ENCODE results near the gene SCP2. TPM values are rescaled to one million over a fixed set of nuclear protein-coding genes. Genes with fewer than 3 reads are reported as not detected.
A peak's percentile ranks its signal among the peaks of the same experiment; 100 is the strongest.
"Not testable (repeated sequence)": the region's sequence is repeated elsewhere in the genome, so short reads cannot be mapped to it uniquely, and the experiment has no call there.

Gene SCP2
- total RNA-seq, 1 donor from 2014 or later: 84.7 TPM

- ATAC-seq: no peak
These were observed 43.1 kb downstream of the SCP2 start for GRCh38 chr1:52970149-52970548.

GRCh38 chr1:52973841-52974240 is 46.8 kb downstream of the SCP2 start:
- ATAC-seq: no peak

DNA sequence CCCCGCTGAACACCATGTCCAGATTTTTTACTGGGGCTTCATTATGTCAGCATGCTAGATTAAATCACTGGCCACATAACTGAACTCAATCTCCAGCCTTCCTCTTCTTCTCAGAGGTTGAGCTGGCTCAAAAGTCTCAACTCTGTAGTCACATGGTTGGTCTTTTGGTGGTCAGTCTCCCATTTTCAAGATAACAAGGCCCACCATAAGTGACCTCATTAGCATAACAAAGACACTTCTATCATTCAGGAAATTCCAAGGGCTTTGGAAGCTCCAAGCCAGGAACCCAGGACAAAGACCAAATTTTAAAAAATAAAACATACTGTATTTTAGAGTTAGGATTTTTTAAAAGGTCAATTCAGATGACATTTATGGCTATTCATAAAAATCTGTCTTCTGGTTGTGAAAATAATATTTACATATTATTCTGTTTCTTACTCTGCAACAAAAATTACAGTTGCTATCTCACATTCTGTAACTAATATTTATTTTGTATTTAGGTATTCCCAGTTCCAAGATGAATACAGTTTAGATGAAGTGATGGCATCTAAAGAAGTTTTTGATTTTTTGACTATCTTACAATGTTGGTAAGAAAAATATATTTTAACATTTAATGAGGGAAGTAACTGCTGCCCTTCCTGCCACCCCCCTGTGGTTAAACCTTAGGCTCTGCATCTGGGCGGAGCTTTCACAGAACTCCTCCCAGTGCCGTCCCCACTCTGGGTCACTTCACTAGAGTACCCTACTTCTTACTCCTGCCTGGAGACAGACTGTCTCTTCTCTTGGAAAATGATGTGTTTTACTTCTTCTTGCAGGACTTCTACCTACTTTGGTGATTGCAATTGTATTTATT is 49.3 kb downstream of the SCP2 start:
- ATAC-seq: no peak

DNA sequence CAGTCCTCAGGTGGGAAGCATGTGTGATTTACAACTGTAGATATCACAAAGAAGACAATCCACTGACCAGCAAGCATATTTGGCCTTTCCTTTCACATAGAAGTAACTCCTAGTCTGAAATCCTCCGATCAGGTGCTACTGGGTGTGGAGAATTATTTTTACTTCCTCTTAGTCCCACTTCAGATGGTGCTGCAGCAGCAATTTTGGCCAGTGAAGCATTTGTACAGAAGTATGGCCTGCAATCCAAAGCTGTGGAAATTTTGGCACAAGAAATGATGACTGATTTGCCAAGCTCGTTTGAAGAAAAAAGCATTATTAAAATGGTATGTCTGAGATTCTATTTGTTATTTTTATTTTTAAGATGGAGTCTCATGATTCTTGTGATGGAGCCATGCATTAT is 51.0 kb downstream of the SCP2 start:
- ATAC-seq: no peak

DNA sequence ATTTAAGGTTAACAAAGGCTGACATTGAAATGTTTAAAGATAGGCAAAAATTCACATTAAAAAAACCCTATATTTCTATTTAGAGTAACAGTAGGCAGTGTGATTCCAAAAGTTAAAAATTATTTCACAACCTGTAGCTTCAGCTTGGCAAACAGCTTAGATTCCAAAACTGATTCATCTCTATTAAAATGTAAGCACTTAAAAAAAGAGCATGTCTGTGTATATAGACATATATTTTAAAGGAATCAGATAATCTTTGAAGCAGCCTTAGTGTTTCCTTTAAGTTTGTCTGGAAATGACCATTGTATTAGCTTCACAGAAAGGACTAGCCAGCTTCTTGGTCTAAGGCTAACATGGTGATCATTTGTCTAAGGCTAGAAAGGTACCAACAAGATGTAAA is 65.7 kb downstream of the SCP2 start:
- not testable (repeated sequence) for ATAC-seq

DNA sequence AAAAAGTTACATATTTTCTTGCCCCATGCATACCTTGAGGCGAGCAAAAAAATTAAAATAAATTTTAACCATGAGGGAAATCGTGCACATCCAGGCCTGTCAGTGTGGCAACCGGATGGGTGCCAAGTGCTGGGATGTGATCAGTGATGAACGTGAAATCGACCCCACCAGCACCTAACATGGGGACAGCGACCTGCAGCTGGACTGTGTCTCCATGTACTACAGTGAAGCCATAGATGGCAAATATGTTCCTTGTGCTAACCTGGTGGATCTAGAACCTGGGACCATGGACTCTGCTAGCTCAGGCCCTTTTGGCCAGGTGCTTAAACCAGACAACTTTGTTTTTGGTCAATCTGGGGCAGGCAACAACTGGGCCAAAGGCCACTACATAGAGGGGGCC is 67.6 kb downstream of the SCP2 start:
- no peak for ATAC-seq

GRCh38 chr1:52996653-52997052 is 69.6 kb downstream of the SCP2 start:
- ATAC-seq: no peak

DNA sequence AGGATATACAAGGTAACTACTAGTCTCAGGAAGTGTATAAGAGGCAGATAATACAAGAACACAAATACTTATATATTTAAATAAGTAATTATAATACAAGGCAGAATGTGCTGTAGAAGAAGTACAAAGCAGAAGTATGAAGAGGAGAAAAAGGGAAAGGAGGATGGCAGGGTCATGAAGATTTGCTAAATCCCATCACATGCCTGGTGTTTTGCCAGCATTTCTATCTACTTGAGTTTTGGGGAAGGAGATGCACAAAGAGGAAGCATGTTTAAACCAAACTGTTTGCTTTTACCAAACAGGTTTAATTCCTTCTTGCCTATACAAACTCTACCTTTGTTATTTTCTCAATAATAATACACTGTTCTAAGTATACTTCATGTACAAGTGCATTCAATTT is 74.1 kb downstream of the SCP2 start:
- ATAC-seq: no peak

DNA sequence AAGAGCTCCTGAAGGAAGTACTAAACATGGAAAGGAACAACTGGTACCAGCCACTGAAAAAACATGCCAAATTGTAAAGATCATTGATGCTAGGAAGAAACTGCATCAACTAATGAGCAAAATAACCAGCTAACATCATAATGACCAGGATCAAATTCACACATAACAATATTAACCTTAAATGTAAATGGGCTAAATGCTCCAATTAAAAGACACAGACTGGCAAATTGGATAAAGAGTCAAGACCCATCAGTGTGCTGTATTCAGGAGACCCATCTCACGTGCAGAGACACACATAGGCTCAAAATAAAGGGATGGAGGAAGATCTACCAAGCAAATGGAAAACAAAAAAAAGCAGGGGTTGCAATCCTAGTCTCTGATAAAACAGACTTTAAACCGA is 79.5 kb downstream of the SCP2 start:
- ATAC-seq: not testable (repeated sequence)

DNA sequence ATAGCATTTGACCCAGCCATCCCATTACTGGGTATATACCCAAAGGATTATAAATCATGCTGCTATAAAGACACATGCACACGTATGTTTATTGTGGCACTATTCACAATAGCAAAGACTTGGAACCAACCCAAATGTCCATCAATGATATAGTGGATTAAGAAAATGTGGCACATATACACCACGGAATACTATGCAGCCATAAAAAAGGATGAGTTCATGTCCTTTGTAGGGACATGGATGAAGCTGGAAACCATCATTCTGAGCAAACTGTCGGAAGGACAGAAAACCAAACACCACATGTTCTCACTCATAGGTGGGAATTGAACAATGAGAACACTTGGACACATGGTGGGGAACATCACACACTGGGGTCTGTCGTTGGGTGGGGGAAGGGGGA is 83.2 kb downstream of the SCP2 start:
- ATAC-seq: not testable (repeated sequence)

GRCh38 chr1:53011175-53011574 is 84.1 kb downstream of the SCP2 start:
- ATAC-seq: no peak

DNA sequence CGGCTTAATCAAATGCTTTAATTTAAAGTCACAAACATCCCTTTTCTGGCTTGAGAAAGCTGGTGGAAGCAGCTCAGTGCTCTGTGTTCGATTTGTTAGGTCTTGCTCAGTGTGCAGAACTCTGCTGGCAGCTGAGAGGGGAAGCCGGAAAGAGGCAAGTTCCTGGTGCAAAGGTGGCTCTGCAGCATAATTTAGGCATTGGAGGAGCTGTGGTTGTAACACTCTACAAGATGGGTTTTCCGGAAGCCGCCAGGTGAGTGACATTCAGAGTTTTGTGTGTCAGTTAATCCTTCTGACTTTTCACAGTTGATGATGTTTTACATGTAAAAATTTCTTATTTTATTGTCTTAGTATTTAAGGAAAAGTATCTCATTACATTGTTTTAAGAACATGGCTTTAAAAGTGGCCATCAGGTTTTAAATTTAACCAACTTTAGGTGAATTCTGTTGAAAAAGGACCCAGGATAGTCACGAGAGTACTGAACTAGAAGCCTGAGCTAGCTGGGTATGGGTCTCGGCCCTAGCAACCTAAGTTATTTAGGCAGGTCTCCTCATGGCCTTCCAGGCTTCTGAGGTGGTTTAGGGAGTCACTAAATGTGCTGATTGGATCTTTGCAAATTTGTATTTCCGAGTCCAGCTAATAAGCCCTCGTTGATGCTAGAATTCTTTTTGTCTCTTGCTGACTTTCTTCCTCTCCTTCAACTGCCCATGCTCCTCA is 87.9 kb downstream of the SCP2 start:
- ATAC-seq: peak; percentile 98

GRCh38 chr1:53015508-53015860 is 88.4 kb downstream of the SCP2 start:
- ATAC-seq: no peak

GRCh38 chr1:53016705-53017104 is 89.6 kb downstream of the SCP2 start:
- ATAC-seq: peak; percentile 22

- no peak for ATAC-seq
These were observed 93.5 kb downstream of the SCP2 start for GRCh38 chr1:53020588-53020987.

- ATAC-seq: no peak
These were observed 95.1 kb downstream of the SCP2 start for GRCh38 chr1:53022179-53022578.

- no peak for ATAC-seq
These were observed 96.5 kb downstream of the SCP2 start for GRCh38 chr1:53023546-53023945.

GRCh38 chr1:53024117-53024516 is 97.0 kb downstream of the SCP2 start:
- no peak for ATAC-seq

- no peak for ATAC-seq
These were observed 98.1 kb downstream of the SCP2 start for GRCh38 chr1:53025034-53025768.

GRCh38 chr1:53025769-53026112 is 98.7 kb downstream of the SCP2 start:
- ATAC-seq: no peak

DNA sequence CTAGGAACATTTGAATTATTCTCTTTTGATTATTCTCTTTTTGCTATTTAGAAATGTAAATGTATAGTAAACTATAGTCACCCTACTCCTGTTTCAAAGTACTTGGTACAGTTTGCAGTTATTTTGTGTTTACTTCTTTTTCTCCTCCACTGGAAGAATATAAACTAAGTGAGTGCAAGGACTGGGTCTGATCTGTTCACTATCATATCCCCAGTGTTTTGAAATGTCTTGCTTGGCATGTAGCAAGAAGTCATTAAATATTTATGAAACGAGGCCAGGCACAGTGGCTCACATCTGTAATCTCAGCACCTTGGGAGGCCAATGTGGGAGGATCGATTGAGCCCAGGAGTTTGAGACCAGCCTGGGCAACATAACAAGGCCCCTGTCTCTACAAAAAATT is 99.2 kb downstream of the SCP2 start:
- no peak for ATAC-seq

DNA sequence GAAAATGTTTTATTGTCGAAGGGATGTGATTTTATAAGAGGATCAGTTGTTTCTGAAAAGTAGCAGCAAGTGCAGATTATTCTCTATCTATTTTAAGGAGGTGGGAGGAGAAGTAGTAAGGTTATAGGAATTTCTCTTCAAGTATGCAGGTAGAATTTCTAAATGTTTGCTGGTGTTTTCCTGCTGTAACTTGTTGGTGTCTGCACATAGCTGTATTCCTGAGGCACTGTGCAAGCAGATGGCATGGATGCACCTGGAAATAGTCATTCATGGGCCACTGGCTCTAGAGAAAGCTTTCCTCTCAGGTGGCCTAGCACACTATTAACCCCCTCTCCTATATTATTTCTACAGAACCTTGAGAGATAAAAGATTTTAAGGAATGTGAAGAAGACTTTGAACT is 104.7 kb downstream of the SCP2 start:
- ATAC-seq: no peak

DNA sequence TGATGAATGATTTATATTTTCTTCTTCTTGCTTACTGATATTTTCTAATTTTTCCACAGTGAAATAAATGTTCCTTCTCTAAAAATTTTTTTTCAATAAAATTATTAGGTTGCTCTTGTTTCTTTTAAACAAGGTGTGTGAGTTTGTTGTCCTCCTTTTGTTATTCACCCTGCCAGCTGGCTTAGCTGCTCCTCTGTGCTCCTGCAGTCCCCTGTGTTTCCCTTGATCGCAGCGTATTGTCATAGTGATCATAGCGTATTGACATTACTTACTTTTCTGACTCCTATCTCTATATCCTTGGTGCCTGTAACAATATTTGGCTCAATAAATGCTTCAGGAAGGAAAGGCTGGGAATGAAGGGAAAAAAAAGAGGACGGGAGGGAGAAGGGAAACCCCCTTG is 110.1 kb downstream of the SCP2 start:
- no peak for ATAC-seq

GRCh38 chr1:53038566-53038965 is 111.5 kb downstream of the SCP2 start:
- no peak for ATAC-seq

Data from esophagus mucosa (tissue), 1 donor.